ENCODE data around the gene LRRC59.

Gene LRRC59

GRCh38 chr17:50381920-50382319 is 15.4 kb downstream of the LRRC59 start:
- no peak for DNase-seq

GRCh38 chr17:50381260-50381815 is 16.0 kb downstream of the LRRC59 start:
- DNase-seq = no peak

- DNase-seq = no peak
Observed at GRCh38 chr17:50380369-50381259, 16.7 kb downstream of the LRRC59 start.

DNA sequence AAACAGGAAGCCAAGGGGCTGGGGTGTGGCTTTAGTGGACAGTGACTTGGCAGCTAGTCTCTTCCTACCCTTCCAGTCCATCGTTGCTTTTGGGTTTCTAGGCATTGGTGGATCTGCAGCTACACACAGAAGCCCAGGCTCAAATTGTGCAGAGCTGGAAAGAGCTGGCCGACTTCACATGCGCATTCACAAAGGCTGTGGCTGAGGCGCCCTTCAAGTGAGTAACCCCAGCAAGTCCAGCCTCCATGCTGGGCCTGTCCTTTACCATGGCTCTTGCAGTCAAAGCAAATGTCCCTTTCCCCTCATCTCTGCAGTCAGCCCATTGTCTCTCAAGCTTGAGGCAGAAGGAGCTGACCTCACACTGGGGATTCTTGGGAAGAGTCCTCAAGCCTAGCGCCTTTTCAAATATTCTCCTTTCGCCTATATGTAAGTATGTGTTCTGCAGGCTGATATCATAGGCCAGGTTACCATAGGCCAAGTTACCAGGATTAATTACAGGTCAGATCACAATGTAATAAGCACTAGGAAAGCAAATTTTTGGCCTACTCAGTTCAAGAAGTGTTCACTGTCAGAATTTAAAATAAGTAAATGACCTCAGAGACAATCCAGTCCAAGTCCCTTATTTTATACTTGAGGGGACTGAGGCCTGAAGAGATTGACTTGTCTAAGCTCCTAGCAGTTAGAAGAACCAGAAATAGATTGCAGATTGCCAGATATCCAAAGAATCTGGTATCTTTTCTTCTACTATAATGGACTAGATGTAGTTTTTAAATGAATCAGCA is 17.8 kb downstream of the LRRC59 start:
- DNase-seq = no peak

- DNase-seq = no peak
Observed at GRCh38 chr17:50375858-50376538, 21.3 kb downstream of the LRRC59 start.

GRCh38 chr17:50373705-50374104 is 23.6 kb downstream of the LRRC59 start:
- no peak for DNase-seq

- peak; percentile 91 for DNase-seq
Observed at GRCh38 chr17:50372758-50373556, 24.4 kb downstream of the LRRC59 start, which contains the start of the genes EME1 and MRPL27. TSS of gene EME1 (plus strand) at chr17:50373229. CDS start at chr17:50375209, 1,980 bp downstream. TSS of gene MRPL27 (minus strand) at chr17:50373184. CDS start at chr17:50373170, 14 bp downstream.

- no peak for DNase-seq
Observed at GRCh38 chr17:50372222-50372757, 25.0 kb downstream of the LRRC59 start.

- DNase-seq = no peak
Observed at GRCh38 chr17:50371526-50371925, 25.8 kb downstream of the LRRC59 start.

GRCh38 chr17:50370052-50370451 is 27.3 kb downstream of the LRRC59 start:
- no peak for DNase-seq

- no peak for DNase-seq
Observed at GRCh38 chr17:50367401-50367800, 29.9 kb downstream of the LRRC59 start.

GRCh38 chr17:50365649-50366393 is 31.5 kb downstream of the LRRC59 start:
- DNase-seq = no peak

DNA sequence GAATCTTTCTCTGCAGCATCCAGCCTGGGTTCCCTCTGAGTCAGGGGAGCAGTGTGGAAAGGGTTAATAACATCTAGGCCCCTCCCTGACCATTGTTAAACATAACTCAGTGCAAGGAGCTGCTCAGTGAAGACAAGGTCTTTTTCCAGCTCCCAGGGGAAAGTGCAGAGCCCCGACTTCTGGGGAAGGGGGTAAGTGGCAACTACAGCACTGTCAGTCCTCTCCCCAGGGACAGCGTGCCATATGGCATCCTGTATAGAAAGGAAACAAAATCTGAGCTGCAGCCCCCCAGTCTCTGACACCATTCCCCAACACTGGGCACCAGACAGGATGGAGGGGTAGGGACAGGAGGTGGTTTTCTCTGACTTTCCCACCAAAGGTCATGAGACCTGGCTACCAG is 32.2 kb downstream of the LRRC59 start:
- no peak for DNase-seq

GRCh38 chr17:50364715-50365114 is 32.6 kb downstream of the LRRC59 start:
- no peak for DNase-seq

- no peak for DNase-seq
Observed at GRCh38 chr17:50364061-50364458, 33.3 kb downstream of the LRRC59 start.

GRCh38 chr17:50363217-50364060 is 33.9 kb downstream of the LRRC59 start:
- no peak for DNase-seq

GRCh38 chr17:50362661-50363060 is 34.7 kb downstream of the LRRC59 start:
- DNase-seq = no peak

- DNase-seq = peak; percentile 72
Observed at GRCh38 chr17:50361561-50362480, 35.5 kb downstream of the LRRC59 start.
